NCI-H526 treated with DMSO at 0.1 percent for 48 hours (cell line): ENCODE results near the gene SKIL.
A peak's percentile ranks its signal among the peaks of the same experiment; 100 is the strongest.

Experiments
- DNase-seq: peaks from one replicate; lab custom pipeline; 2025; lab: John Stamatoyannopoulos, UW

Gene SKIL

DNA sequence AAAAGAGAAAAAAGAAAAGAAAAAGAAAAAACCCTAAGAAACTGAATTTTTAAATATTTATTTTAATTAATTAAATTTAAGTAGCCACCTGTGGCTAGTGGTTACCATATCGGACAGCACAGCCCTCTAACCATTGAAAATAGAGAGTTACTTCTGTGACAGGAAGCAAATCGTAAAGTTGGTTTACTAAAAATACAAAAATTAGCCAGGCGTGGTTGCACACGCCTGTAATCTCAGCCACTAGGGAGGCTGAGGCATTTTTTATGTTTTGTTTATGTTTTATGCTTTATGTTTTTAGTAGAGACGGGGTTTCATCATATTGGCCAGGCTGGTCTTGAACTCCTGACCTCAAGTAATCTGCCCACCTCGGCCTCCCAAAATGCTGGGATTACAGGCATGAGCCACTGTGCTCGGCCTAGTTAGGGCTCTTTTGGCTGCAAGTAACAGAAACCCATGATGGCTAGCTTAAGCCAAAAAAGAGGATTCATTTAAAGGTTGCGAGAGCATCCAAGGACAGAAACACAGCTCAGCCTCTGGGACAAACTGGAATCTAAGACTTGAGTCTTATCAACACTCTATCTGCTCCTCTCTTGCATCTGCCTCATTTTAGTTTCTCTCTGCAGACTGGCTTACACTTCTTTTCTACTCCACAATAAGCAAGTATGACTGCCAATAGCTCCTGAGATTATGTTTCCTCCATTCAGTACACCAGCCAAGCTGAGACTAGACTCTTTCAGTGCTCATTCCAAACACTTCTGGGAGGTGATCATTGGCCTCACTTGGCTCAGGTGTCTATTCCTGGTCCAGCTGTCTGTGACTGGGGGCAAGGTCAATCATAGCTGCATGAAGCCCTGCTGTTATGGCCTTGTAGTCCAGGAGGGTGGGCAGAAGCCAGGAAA is 6.8 kb upstream of the SKIL start:
- no peak for DNase-seq

DNA sequence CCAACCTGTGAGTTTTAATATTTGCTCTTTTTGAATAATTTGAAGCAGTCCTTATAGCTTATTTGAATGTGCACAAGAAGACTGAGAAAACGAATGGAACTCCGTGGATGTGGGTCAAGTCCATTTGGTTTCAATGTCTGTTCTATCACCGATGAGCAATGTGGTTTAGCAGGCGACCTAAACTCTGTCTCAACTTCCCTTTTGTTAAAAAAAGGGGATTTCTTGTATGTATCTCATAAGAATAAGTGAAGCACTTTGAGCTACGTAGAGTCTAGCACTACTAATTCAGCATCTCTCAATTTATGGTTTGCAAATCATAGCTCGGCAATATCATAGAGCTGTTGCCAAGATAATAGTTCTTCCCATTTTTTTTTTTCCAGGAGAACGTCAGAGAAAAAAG is 4.6 kb upstream of the SKIL start:
- DNase-seq = no peak

DNA sequence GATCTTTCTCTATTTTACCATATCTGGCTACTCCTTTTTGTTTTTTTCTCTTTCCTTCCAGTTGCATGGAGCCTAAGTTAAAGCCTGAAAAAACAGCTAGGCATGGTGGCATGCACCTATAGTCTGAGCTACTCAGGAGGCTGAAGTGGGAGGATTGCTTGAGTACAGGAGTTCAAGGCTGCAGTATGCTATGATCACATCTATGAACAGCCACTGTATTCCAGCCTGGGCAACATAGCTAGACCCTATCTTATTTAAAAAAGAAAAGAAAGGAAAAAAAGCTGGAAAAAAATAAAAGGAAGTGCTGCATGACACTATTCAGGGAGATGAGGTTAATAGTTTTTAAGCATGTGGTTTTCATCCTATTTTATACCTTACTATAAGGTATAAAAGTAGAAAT is 4.0 kb upstream of the SKIL start:
- DNase-seq = no peak

DNA sequence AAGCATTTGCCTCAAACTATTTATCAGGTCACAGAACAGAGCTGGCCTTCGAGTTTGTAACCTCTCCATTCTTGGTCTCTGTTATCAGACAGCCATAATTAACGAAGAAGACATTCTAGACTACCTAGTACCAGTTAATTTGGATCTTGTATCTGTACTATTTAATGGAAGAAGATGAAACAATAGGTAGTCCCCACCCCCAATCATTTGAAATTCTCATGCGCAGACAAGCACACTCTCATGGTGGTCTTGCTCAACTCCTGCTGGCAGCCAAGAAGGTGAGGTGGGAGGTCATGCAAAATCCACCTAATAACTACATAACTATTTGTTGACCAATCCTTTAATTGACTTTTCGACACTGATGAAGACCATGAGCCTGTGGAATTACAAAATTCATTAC is 2.8 kb upstream of the SKIL start:
- no peak for DNase-seq

DNA sequence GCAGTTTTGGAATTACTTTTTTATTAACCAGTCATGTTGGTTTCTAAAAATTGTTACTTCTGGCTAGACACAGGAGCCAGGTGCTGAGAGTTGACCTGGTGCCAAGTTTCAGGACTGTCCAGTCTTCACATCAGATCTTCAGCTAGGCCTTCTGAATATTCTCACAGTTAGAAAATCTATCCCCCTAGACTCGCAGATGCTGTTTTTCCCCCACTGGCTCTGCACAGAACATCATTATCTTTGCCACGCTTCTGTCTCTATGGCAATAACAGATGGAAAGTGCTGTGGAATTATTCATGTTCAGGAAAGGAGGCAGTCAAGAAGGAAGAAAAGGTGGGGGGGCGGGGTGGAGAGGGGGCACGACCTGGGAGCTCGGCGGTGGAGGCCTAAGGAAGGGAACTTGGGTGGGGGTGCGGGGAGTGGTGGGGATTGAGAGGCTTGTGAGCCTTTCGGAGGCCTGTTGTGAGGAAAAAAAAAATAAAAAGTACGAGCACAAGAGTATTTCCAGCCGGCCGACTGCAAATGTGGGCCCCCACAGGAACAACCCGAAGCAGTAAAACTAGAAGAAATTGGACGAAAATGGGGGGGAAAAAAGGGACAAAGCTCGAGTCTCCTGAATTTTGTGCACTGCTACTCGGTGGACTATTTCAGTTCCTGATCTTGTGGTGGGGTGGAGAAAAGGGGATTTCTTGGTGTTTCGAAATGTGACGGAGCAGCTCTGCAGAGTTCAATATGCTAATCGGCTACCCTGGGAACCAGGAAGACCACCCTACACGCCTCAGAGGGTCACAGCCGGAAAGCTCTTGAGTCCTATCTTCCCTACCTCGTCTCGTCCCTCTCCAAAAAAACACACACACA is 1.5 kb upstream of the SKIL start:
- DNase-seq = peak; percentile 59

DNA sequence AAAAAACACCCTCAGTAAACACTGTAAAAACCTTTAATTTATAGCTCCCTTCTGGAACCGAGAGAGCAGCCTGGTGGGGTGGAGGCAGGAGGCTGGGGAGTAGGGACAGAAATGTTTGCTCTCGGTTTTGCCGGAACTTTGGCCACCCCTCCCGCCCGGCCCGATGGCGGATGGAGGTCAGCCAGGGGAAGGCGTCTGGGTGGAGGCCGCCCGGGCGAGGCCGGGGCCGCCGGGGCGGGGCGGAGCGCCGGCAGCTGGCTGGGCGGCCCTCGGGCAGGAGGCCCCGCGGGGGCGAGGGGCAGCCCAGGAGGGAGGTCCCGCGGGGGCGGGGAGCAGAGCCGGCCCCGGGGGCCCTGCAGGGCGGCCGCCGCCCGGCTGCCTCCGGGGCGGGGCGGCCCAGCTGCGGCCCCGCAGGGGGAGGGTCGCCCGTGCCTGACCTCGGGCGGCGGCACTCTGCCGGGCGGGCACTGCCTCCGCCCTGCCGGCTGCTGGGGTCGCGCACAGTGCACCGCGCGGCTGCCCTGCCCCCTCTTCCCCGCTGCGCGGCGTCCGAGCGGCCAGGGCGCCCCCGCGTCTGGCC is 829 bp upstream of the SKIL start:
- DNase-seq = peak; percentile 69

DNA sequence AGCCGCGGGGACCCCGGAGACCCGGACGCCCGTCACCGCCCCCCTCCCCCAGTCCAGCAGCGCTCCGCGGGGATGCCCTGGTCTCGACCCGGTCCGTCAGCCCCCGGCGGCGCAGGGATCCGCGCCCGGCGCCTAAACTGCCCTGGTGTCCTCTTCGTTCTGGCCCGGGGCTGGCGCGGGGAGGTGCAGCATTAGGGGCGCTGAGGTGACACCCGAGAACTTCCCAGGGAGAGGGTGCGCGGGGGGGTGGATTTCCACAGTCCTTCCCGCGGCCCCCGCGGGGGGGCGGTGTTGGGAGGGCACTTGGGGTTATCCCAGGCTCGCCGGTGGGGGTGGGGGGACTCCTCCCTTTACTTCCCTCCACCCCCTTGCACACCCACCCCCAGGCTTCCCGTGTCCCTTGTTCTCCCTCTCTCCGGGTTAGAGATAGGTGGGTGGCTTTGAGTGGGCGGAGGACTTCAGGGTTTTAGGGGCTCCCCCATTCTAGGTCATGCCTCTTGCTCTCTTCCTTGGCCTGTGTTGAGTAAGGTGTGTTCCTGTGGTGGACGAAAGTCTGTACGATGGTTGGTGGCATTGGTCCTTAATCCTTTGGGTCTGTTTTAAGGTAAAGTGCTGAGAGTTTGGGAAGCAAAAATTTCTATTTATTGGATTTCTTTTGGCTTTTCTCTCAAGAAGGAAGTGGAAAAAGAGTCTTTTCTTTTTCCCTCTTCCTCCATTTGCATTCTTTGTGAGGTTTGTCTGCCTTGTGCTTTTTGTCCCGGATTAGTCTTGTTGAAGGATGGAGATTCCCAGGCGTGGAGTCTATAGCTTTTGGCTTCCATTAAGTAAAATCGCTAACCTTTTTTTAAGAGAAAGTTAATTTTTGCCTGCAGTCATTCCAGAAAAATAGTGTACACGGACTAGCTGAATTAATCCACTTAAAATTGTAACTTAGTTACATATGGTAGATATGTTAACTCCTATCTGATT is 811 bp downstream of the SKIL start:
- DNase-seq = peak; percentile 29

DNA sequence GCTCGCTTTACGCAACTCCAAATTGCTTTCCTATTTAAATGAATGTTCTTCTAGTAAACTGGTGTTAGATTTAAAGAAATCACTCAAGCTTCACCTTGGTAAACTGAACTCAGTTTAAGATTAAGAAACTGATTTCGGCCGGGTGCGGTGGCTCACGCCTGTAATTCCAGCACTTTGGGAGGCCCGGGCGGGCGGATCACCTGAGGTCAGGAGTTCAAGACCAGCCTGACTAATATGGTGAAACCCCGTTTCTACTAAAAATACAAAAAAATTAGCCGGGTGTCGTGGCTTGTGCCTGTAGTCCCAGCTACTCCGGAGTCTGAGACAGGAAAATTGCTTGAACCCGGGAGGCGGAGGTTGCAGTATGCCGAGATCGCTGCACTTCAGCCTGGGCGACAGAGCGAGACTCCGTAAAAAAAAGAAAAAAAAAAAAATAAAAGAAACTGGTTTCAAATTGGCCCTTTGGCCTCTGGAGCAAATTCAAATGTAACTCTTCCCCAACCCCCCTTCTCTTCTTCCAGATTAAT is 1.7 kb downstream of the SKIL start:
- DNase-seq = no peak

DNA sequence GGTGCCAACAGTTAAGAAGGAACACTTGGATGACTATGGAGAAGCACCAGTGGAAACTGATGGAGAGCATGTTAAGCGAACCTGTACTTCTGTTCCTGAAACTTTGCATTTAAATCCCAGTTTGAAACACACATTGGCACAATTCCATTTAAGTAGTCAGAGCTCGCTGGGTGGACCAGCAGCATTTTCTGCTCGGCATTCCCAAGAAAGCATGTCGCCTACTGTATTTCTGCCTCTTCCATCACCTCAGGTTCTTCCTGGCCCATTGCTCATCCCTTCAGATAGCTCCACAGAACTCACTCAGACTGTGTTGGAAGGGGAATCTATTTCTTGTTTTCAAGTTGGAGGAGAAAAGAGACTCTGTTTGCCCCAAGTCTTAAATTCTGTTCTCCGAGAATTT is 3.0 kb downstream of the SKIL start:
- DNase-seq = no peak

DNA sequence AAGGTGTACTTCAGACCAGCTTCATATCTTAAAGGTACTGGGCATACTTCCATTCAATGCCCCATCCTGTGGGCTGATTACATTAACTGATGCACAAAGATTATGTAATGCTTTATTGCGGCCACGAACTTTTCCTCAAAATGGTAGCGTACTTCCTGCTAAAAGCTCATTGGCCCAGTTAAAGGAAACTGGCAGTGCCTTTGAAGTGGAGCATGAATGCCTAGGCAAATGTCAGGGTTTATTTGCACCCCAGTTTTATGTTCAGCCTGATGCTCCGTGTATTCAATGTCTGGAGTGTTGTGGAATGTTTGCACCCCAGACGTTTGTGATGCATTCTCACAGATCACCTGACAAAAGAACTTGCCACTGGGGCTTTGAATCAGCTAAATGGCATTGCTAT is 3.4 kb downstream of the SKIL start:
- no peak for DNase-seq

DNA sequence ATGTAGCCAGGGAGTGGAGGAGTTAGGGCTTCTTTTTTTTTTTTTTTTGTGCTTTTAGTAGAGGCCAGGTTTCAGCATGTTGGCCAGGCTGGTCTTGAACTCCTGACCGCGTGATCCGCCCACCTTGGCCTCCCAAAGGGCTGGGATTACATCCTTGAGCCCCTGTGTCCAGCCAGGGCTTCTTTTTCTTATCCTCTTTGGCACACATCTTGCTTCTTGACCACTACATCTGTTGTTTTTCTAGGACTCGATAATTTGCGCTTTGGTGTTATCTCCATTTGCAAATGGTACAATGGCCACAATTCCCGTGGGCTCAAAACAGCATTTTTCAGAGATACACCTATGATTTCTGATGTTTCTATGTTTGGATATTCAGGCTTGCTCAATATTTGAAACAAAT is 4.2 kb downstream of the SKIL start:
- DNase-seq = no peak

DNA sequence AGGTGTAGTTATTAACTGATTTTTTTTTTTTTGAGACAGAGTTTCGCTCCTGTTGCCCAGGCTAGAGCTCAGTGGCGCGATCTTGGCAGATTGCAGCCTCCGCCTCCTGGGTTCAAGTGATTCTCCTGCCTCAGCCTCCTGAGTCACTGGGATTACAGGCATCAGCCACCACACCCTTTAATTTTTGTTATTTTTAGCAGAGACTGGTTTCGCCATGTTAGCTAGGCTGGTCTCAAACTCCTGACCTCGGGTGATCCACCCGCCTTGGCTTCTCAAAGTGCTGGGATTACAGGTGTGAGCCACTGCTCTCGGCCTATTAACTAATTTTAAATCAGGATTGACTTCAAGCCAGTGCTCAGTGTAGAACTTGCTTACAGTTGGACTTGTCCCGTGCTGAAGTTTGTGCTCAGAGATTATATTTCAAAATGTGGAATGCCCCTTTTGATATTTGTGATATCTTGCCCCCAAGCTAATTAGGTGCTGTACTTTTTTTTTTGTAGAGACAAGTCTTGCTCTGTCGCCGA is 6.0 kb downstream of the SKIL start:
- DNase-seq = no peak

DNA sequence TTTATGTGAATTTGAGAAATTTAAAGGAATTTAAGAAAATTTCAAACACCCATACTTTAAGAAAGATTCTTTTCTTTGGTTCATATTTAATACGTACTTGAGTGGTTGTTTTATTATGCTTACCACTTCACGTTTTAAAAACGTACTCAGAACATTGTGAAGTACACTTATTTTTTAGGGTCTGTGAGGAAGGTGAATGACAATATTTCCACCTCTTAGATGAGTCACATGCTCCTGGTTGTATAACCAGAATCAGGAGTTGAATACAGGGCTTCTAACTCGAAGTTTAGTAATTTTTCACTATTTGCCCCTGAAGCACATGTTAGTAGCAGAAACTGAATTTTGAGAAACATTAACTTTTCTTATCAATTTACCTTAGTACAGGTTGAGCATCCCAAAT is 7.5 kb downstream of the SKIL start:
- no peak for DNase-seq

DNA sequence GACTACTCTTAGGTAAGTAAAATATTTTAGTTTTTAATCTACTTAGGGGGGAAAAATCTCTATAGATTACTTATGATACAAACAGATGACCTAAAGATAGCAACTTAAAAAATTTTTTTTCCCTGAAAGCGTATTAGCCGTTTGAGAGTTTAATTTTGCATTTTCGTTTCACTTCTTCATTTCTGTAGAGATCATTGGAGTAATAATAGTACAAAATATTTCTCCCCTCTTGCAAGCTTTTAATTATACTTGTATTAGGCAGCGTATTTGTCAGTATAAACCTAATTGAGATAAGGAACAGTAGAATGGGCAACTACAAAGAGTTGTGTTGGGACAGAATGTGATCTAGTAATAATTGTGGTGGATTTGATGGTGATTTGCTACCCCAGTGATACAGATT is 10.3 kb downstream of the SKIL start:
- no peak for DNase-seq

DNA sequence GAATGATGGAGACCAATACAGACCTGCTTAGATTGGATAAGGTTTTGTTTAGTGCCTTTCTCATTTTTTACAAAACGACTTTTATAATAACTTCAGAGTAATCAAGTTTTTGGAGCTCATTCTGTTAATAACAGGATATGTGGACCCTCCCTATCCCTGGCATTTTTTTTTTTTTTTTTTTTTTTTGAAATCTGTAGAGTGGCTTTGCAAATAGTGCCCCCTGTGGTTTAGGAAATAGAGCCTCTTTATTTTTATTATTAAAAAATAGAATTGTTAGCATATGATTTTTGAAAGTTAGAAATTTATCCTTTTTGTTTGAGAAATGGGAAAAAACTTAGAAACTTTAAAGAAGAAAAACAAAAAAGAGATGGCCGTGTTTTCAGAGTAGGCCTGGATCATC is 11.4 kb downstream of the SKIL start:
- DNase-seq = no peak

DNA sequence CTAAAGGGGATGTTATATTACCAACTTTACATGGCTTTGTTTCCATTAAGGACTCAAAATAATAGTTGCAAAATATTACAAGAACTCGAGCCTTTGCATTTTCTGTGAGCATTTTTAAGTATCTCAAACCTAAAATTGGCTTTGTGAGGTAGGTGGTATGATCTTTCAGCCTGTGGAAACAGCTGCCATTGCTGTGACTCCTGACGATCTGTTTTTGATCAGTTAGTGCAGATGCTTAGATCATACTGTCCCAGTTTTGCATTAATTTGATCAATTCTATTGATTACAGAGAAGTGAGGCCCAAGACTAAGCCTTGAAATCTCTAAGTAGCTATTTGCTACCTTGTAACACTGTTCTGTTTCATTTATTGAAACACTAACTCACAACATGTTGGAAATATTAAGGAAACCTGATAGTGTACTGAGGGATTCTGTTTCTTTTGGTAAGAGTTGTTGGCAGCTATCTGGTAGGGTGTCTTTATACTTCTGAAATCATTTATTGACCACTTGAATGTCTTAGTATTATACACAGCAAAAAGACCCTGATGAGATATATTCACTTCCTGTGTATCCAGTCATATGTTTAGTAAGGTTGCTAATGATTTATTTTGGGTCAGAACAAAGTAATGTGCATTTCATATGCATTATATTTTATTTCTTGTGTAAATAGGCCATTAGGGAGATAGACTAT is 14.8 kb downstream of the SKIL start:
- DNase-seq = no peak

DNA sequence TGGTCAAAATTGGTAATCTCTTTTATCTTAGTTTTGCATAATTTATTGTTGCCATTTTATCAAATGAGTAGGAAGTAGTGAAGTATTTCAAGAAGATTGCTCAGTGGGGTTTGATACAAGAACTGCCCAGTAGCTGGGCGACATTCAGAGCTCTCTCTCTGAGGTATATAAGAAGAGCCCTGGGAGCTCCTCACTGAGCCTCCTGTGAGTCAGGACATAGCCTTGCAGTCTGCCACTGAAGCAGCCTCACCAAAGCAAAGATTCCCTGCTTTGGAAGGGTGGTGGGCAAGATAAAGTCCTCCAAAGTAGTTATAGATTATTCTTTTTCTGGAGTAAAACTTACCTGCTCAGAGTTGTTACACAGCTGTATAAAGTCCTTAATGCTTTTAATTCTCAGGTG is 26.1 kb downstream of the SKIL start:
- DNase-seq = no peak

DNA sequence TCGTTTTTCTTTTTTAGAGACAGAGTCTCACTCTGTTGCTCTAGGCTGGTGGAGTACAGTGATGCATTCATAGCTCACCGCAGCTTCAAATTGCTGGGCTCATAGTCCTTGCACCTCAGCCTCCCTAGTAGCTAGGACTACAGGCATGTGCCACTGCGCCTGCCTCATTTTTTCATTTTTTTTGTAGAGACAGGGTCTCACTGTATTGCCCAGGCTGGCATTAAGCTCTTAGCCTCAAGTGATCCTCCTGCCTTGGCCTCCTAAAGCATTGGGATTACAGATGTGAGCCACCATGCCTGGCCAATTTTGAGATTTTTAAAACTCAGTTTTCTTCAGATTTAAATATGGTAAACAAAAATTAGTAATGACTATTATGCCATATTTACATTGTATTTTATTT is 29.0 kb downstream of the SKIL start:
- no peak for DNase-seq

DNA sequence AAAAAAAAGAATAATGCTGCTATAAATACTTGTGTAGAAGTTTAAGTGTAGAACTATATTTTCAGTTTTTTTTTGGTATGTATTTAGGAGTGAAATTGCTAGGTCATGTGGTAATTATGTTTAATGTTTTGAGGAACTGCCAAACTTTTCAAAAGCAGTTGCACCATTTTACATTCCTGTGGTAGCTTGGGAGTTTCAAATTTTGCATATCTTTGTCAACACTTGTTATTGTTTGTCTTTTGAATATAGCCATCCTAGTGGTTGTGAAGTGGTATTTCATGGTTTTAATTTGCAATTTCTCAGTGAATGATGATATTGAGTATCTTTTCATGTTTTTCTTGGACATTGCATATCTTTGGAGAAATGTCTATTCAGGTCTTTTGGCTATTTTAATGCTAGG is 30.4 kb downstream of the SKIL start:
- no peak for DNase-seq

DNA sequence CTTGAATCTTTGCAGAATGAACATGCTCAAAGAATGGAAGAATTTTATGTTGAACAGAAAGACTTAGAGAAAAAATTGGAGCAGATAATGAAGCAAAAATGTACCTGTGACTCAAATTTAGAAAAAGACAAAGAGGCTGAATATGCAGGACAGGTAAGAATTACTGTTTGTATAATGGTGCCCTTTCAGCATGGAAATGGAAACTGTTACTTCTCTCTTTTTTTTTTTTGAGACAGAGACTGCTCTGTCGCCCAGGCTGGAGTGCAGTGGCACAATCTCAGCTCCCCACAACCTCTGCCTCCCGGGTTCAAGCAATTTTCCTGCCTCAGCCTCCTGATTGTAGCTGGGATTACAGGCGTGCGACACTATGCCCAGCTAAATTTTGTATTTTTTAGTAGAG is 33.6 kb downstream of the SKIL start:
- DNase-seq = no peak

DNA sequence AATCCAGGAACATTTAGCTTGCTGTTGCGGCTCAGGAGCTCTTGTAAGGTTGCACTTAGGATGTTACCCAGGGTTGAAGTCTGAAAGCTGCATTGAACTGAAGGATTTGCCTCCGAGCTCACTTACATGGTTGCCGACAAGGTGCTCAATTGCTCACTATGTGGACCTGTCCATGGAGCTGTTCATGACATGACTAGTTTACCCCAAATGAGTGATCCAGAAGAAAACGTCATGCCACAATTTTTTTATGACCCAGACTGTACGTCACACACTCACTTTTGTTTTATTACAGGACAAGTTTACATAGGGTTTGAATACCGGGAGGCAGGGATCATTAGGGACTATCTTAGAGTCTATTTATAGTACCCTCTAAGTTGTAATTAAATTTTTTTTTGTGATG is 40.2 kb downstream of the SKIL start:
- no peak for DNase-seq
